GM18511 (cell line): ENCODE data around the gene RAB7B.

Experiments
- ATAC-seq: cut with Tn5 transposase; IDR thresholded peaks from one replicate; pipeline ENCODE4 v1.9.1; 2021; ENCODE audit warnings: mild to moderate bottlenecking, moderate library complexity; ENCODE audit not compliant: unreplicated experiment

Gene RAB7B

DNA sequence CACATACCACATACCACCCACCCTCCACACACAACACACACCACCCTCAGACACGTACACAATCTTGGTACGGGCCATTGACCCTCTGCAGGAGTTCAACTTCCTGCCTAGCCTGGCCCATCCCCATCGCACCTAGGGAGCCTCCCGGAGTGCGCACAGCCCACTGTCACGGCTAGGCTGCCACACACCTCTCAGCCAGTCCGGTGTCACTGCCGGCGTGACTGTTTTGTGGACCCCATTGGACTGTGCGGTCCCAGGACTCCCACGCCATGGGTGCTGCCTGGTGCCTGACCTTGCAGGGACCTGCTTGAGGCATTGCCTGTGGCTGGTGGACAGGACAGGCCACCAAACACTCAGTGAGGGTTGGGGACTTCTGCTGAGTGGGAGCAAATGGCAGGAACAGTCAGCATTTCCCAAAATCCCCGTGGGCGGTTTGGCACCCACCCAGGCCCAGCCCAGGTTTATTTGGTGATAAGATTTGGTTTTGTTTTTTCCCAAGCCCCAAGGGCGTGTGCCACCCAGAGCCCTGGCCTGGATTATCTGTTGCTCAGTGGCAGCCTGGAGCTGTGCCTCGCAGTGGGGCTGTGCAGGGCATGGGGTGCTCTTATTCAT, 27.7 kb downstream of the RAB7B start:
- ATAC-seq = no peak

DNA sequence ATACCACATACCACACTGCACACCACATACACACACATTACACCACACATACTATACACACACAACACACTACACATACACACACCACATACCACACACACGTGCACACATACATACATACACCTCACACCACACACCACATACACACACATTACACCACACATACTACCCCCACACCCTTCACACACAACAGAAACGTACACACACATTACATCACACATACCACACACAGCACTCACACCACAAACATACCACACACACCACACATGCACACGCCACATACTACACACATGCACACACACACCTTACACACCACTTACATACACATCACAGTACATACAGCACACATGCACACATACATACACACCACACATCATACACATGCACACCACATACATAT, 28.5 kb downstream of the RAB7B start:
- no peak for ATAC-seq

DNA sequence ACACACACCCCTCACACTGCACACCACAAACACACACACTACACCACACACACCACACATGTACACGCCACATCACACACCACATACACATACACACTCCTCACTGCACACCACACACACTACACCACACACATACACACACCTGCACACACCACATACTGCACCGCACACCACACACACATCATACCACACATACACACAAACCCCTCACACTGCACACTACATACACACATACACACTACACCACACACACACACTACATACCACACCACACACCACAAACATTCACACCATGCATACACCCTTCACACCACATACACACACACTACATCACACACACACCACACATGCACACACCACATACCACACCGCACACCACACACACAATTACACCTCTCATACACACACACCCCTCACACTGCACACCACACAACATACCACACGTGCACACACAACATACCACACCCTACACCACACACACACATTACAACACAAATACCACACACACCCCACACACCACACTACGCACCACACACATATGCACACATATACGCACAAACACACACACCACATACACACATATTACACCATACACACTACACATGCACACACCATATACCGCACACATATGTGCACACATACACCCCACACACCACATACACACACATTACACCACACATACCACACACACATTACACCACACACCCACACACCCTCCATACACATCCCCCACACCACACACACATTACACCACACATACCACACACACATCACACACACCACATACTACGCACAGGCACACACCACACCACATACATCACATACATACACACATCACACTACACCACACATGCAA, 29.6 kb downstream of the RAB7B start:
- ATAC-seq = no peak

- ATAC-seq = no peak
Observed at GRCh38 chr1:205972491-205973168, 30.6 kb downstream of the RAB7B start.

- ATAC-seq = no peak
Observed at GRCh38 chr1:205972081-205972480, 31.1 kb downstream of the RAB7B start.

DNA sequence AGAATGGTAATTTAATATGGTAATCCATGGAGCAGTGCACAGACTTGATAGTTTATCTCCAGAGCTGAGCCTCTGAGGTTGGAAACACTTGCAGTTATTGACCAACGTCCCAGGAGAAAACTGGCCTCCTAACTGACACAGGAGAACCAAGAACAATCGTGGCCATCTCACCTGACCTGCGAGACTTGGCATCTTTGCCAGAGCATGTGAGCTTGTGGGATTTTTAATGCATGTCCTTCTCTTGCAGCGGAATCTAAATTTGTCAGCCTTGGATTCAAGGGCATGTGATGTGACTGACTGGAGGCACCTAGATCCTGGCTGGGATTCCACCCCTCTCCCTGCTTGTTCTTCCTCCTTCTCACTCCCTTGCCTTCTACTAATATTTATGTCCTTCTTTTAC, 32.1 kb downstream of the RAB7B start:
- no peak for ATAC-seq

DNA sequence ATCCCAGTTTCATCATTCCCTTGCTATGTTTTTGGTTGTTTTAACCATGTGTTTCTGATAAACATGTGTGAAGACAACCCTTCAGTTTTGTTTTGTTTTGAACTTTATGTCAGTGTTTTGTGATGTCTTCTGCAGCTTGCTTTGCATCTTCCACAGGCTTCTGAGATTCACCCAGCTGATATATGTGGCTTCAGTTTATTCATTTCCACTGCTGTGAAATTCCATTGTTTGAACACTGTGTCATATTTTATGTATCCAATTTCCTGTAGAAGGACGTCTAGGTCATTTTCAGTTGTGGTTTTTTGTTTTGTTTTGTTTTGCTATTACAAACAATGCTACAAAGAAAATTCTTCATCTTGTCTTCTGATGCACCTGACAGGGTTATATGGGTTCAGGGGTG, 32.7 kb downstream of the RAB7B start:
- ATAC-seq = no peak

DNA sequence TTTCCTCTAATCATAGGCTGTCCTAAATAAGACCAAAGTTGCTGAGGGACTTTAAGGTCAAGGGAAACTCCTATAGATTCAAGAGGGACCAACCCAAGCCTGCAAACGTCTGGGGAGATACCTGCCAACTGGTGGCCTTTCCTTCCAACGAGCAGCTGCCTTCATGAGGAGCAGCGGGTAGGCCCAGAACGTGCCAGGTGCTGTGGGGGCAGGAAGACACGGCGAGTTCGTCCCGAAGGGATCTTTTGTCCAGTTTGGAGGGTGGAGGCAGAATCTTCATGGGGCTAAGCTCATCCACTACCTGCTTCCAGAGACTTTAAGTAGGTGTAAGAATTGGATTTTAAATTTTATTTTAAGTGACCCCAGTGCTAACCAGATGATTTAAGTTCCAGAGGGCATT, 34.0 kb downstream of the RAB7B start:
- no peak for ATAC-seq

DNA sequence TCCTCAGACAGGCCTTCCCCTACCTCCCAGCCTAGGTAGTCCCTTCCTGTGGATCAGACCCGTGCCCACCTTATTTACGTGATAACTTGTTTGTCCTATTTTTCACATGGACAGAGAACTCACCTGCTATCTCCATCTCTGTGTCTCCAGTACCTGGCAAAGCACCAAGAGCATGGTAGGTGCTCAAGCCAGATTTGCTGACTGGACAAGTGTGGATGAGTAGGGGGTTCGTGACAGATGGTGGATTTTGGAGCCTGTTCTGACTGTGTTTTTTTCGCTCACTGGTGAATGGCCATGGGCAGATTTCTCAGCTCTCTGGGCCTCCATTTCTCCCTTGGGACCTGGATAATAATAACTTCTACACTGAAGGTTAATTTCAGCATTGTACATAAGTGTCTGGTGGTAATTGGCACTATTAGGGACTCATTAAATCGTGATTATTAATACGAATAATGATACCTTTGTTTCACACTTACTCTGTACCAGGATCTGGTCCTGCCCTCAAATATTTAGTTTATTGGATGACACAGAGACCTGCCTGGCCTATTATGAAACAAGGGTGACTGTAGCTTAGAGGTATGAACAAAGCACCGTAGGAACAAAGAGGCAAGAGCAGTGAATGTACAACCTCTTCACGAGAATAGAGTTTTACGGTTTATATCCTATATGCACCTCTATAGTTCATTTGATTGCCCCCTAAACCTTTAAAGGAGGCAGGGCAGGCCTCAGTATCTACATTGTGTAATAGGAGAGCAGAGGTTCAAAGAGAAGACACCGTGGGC, 35.5 kb downstream of the RAB7B start:
- ATAC-seq = no peak

DNA sequence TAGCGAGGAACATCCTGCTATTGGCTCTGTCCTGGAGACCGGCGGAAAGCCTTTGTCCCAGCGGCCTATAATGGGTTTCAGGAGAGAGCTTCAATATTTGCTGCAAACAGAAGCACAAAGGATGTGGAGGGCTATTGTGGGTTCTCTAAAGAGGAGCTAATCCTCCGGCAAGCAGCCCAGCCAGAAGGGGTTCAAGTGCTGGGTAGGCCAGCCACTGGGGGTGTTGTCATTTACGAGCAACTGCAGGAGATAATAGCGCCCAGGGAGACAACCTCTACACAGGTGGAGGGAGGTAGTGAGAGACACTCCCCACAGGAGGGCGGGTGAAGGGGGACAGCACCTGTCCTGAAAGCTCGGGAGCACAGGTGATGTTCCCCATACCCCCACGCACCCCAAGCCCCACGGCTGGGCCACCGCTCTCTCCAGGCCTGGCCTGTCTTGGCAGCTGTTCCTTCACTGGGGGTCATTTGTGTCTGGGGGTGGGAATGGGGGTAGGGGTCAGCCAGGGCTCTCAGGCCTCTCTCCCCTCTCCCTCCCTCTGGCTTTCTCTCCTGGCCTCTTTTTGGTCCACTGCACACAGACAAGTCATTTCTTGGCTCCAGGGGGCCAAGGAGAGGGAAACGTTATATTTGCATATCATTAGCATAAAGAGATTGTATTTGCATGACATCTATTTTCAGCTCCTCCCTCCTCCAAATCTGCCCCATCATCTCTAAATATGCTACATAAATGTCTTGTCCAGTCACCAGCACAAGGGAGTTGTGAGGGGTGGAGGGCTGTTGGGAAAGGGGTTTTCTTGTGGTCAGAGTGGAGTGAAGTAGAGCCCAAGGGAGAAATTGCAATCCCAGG, 37.9 kb downstream of the RAB7B start:
- ATAC-seq = no peak

DNA sequence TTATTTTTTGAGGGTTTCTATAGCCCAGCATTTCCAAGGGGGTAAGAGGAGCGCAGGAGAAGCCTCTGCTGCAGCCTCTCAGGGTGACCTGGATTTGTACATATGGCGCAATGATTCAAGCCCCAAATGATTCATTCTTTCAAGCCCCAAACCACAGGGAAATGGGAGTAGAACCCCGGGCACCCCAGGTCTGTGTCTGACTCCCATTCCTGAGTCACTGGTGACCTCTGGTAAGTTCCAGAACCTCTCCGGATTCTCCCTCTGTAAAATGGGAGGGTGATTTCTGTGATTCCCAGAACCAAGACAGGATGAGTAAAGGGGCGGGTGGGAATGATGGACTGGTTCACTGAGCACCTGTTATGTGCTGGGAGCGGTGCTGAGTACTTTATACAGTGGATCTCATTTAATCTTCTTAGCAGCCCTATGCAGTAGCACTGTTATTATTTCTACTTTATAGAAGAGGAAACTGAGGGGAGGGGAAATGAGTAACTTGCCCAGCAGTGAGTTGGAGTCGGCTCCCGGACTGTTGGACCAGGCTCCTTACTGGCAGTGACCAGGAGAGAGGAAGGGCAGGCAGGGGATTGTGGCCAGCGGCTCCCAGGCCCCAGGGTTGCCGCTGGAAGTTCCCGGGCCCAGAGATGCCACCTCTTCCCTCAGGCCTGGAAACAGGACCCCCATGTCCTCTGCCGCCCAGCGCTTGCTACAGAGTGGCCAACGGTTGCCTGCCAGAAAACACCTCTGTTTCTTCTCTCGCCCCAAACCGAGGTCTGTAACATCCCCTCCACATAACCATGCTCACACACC, 39.6 kb downstream of the RAB7B start:
- ATAC-seq = no peak

- no peak for ATAC-seq
Observed at GRCh38 chr1:205962821-205963221, 40.4 kb downstream of the RAB7B start.

GRCh38 chr1:205961991-205962820, 41.0 kb downstream of the RAB7B start:
- ATAC-seq = no peak

DNA sequence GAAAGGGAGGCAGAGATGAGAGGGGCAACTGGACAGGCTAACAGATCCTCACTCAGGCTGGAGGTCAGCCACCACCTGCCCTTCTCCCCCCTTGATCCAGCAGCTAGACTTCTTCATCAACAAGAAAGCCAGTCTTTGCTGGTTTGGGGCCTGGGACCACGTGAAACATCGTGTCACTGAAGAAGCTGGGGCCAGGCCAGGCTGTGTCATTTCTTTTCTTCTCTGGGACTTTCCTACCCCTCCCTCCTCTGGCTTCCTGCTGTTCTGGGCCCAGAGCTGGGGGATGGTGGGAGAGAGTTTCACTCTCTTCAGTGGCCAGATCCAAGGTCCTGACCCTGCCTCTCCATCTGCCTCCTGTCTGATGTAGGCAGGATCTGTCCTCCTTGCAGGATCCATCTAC, 41.8 kb downstream of the RAB7B start:
- ATAC-seq = no peak

- ATAC-seq = no peak
Observed at GRCh38 chr1:205959789-205960188, 43.4 kb downstream of the RAB7B start.

GRCh38 chr1:205955499-205955898, 47.7 kb downstream of the RAB7B start:
- no peak for ATAC-seq

DNA sequence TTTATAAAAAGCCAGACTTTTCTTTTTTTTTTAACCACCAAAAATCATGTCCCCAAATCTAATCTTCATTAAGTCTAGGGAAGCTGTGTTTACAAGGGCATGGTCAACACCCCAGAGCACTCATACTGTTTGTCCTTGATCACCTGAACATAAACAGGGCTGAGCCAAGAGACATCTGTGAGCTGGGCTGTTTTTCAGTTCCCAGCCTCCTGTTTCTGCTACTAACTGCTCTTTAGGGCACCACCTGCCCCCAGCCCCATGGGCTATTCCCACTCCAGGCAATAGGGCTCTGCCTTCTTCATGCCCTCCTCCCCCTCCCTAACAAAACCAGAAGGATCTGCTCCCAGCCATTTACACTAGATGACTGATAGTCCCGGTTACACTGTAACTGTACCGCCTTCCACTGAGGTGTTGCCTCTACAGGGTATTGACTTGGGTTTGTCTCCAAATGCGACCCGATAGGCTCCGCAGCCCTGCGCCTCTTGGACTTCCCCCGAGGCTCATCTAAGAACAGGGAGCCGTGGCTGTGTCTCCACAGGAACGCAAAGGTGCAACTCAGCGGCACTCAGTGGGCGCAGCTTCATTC, 48.3 kb downstream of the RAB7B start:
- ATAC-seq = no peak

DNA sequence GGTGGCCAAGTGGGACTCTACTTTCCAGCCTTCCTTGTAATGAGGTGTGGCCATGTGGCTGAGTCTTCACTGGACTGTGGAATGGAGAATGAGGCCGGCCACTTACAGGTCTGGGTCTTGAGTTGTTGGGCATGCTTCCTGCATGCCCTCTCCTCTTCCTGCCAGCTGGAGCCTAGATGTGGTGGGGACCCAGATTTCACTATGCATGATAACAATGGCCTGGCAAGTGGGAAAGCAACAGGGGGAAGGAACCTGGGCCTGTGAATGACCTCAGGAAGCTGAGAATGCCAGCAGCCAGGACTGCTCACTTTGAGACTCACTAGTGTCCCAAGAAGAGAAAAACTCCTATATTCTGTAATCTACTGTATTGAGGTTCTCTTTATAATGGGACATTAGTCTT, 51.4 kb downstream of the RAB7B start:
- no peak for ATAC-seq
